Measurements from ENCODE around the gene DBP. TPM values are rescaled to one million over a fixed set of nuclear protein-coding genes. Genes with fewer than 3 reads are reported as not detected.

DBP gene
- total and polyA plus RNA-seq, 2 donors (not counting 1 experiment from before 2014, with no cell fraction given): 4.8 to 23.6 TPM

DNA sequence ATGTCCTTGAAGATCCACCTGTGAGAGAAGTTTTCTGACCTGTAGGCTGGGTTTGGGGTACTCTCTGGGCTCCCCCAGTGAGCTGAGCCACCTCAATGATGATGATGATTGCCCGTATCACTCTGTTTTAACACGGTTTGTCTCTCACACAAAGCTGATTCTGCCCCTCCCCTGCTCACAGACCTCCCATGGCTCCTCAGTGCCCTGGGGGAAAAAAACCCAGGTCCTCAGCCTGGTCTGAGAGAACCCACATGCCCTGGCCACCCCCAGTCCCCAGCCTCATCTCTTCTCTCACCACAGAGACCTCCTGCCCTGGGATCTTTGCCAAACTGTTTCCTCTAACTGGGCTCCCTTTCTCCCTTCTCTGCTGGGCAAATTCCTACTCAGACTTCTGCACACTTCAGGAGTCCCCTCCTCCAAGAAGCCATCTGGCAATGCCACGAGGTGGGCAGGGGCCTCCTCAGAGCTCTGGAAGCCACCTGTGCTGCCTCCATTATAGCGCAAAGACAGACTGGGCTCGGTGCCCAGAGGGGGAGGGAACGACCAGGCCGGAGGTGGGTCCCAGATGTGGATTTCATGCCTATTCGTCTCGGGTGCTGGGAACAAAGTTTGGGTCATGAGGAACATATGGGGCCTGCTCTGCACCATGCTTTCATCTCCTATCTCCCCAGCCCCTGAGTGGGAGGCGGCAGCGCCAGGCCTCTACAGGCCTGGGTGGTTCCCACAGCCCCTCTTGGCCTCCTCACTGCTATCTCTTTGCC is 17.3 kb upstream of the DBP start:
- Histone ChIP-seq H3K4me1 (ENCODE audit: control insufficient read depth, extremely low read depth, insufficient read depth, low read length) (peaks cover 9% of the 10 kb centered on the region), H3K9ac (ENCODE audit: insufficient read depth, low read length) (no peak overlapping the region), H3K4me3 (replicated peaks in 1 of 4; ENCODE audit: control extremely low read depth in 1 of 4, insufficient read depth in 1 of 4, low read depth in 3 of 4, low read length in 4 of 4) (no peak overlapping the region), H4K20me1 (ENCODE audit: control insufficient read depth, extremely low read depth, insufficient read depth, low read length) (no peaks in the 10 kb centered on the region), H3K36me3 (ENCODE audit: control insufficient read depth, insufficient read depth, low read length) (no peaks in the 10 kb centered on the region), H3K79me2 (ENCODE audit: control insufficient read depth, insufficient read depth, low read length) (no peaks in the 10 kb centered on the region), H3K27ac (ENCODE audit: insufficient read depth, low read length) (no peak overlapping the region), H3K27me3 (ENCODE audit: control insufficient read depth, insufficient read depth, low read length) (no peaks in the 10 kb centered on the region), H3K9me3 (ENCODE audit: control insufficient read depth, insufficient read depth, low read depth, low read length) (no peaks in the 10 kb centered on the region), H2AFZ (ENCODE audit: low read length) (peak overlapping the region; percentile 9), H3K4me2 (ENCODE audit: extremely low read depth, insufficient read depth, low read length) (peak overlapping the region; percentile 35)
- TF ChIP-seq, protein P1, sequence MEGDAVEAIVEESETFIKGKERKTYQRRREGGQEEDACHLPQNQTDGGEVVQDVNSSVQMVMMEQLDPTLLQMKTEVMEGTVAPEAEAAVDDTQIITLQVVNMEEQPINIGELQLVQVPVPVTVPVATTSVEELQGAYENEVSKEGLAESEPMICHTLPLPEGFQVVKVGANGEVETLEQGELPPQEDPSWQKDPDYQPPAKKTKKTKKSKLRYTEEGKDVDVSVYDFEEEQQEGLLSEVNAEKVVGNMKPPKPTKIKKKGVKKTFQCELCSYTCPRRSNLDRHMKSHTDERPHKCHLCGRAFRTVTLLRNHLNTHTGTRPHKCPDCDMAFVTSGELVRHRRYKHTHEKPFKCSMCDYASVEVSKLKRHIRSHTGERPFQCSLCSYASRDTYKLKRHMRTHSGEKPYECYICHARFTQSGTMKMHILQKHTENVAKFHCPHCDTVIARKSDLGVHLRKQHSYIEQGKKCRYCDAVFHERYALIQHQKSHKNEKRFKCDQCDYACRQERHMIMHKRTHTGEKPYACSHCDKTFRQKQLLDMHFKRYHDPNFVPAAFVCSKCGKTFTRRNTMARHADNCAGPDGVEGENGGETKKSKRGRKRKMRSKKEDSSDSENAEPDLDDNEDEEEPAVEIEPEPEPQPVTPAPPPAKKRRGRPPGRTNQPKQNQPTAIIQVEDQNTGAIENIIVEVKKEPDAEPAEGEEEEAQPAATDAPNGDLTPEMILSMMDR (conservative IDR thresholded peaks at IDR 0.05 in 1 of 2, IDR thresholded peaks at IDR 0.05 in 1 of 2; ENCODE audit: low read depth in 1 of 2, low read length in 2 of 2): no peak
- no peak for TF ChIP-seq EZH2 (IDR thresholded peaks at IDR 0.05; ENCODE audit: low read length, missing control alignments)
- peak; percentile 21 to 33 for DNase-seq (ENCODE audit: low read depth in 2 of 2)

DNA sequence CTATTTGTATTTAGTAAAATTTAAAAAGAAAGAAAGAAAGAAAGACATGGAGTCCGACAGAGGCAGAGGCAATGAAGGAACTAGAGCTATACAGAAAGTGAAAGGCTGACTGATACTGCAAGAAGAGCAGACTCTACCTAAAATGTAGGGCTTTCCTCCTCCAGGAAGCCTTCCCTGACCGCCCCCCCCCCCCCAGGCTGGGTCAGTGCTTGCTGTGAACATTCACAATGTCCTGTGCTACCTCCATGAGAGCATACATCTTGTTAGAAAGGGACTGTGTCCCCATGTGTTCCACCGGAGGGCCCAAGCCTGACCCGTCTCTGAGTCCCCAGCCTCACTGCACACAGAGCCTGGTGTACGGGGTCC is 14.5 kb upstream of the DBP start:
- H3K27ac ChIP-seq (ENCODE audit: insufficient read depth, low read length): no peak overlapping the region
- no peaks in the 10 kb centered on the region for H3K9me3 ChIP-seq (ENCODE audit: control insufficient read depth, insufficient read depth, low read depth, low read length)
- H3K36me3 ChIP-seq (ENCODE audit: control insufficient read depth, insufficient read depth, low read length): no peaks in the 10 kb centered on the region
- peaks cover 5% of the 10 kb centered on the region for H3K4me1 ChIP-seq (ENCODE audit: control insufficient read depth, extremely low read depth, insufficient read depth, low read length)
- no peak overlapping the region for H3K4me3 ChIP-seq (replicated peaks in 1 of 4; ENCODE audit: control extremely low read depth in 1 of 4, insufficient read depth in 1 of 4, low read depth in 3 of 4, low read length in 4 of 4)
- no peak overlapping the region for H2AFZ ChIP-seq (ENCODE audit: low read length)
- TF ChIP-seq EZH2 (IDR thresholded peaks at IDR 0.05; ENCODE audit: low read length, missing control alignments): no peak
- TF ChIP-seq, protein P1 (conservative IDR thresholded peaks at IDR 0.05 in 1 of 2, IDR thresholded peaks at IDR 0.05 in 1 of 2; ENCODE audit: low read depth in 1 of 2, low read length in 2 of 2): no peak
- H3K27me3 ChIP-seq (ENCODE audit: control insufficient read depth, insufficient read depth, low read length): no peaks in the 10 kb centered on the region
- H3K79me2 ChIP-seq (ENCODE audit: control insufficient read depth, insufficient read depth, low read length): no peaks in the 10 kb centered on the region
- H3K4me2 ChIP-seq (ENCODE audit: extremely low read depth, insufficient read depth, low read length): no peak overlapping the region
- DNase-seq (ENCODE audit: low read depth in 2 of 2): no peak
- H3K9ac ChIP-seq (ENCODE audit: insufficient read depth, low read length): no peak overlapping the region
- no peaks in the 10 kb centered on the region for H4K20me1 ChIP-seq (ENCODE audit: control insufficient read depth, extremely low read depth, insufficient read depth, low read length)

GRCh38 chr19:48650974-48651682 is 13.9 kb upstream of the DBP start:
- Histone ChIP-seq H4K20me1 (ENCODE audit: control insufficient read depth, extremely low read depth, insufficient read depth, low read length) (no peaks in the 10 kb centered on the region), H3K9ac (ENCODE audit: insufficient read depth, low read length) (no peak overlapping the region), H3K27me3 (ENCODE audit: control insufficient read depth, insufficient read depth, low read length) (no peaks in the 10 kb centered on the region), H3K36me3 (ENCODE audit: control insufficient read depth, insufficient read depth, low read length) (no peaks in the 10 kb centered on the region), H3K9me3 (ENCODE audit: control insufficient read depth, insufficient read depth, low read depth, low read length) (no peaks in the 10 kb centered on the region), H3K27ac (ENCODE audit: insufficient read depth, low read length) (no peak overlapping the region), H3K79me2 (ENCODE audit: control insufficient read depth, insufficient read depth, low read length) (no peaks in the 10 kb centered on the region), H3K4me2 (ENCODE audit: extremely low read depth, insufficient read depth, low read length) (no peak overlapping the region), H3K4me3 (replicated peaks in 1 of 4; ENCODE audit: control extremely low read depth in 1 of 4, insufficient read depth in 1 of 4, low read depth in 3 of 4, low read length in 4 of 4) (no peak overlapping the region), H2AFZ (ENCODE audit: low read length) (no peak overlapping the region), H3K4me1 (ENCODE audit: control insufficient read depth, extremely low read depth, insufficient read depth, low read length) (peaks cover 5% of the 10 kb centered on the region)
- DNase-seq (ENCODE audit: low read depth in 2 of 2): no peak
- TF ChIP-seq, protein P1 (conservative IDR thresholded peaks at IDR 0.05 in 1 of 2, IDR thresholded peaks at IDR 0.05 in 1 of 2; ENCODE audit: low read depth in 1 of 2, low read length in 2 of 2): no peak
- no peak for TF ChIP-seq EZH2 (IDR thresholded peaks at IDR 0.05; ENCODE audit: low read length, missing control alignments)
